Activated CD8-positive, alpha-beta T cell treated with anti-CD3 and anti-CD28 coated beads for 36 hours (primary cell): ENCODE measurements around the gene THOP1. TPM values are rescaled to one million over a fixed set of nuclear protein-coding genes. Genes with fewer than 3 reads are reported as not detected.
A peak's percentile ranks its signal among the peaks of the same experiment; 100 is the strongest.

ENCODE experiments used
- ATAC-seq: fragments of 200-7000 bp; cut with Tn5 transposase; one replicate; pipeline ENCODE4 v1.10.0; 2021; ENCODE audit warnings: mild to moderate bottlenecking, moderate library complexity
- CTCF ChIA-PET: fragments of 350-600 bp; sonication (Branson Sonifier 250); formaldehyde crosslinking; loops from one replicate; lab custom pipeline; 2021; ENCODE audit warnings: antibody characterized with exemption; lab: Charles Lee
- POLR2A ChIA-PET: fragments of 350-600 bp; sonication (Branson Sonifier 250); formaldehyde crosslinking; loops from one replicate; lab custom pipeline; 2021; ENCODE audit warnings: antibody characterized with exemption; lab: Charles Lee
- DNase-seq: peaks from one replicate; pipeline ENCODE4 v3.0.0-alpha.2; 2020
- H3K27ac Mint-ChIP-seq: one replicate; pipeline ENCODE4 v1.8.0; 2021; ENCODE audit warnings: mild to moderate bottlenecking, mixed read lengths
- H3K27me3 Mint-ChIP-seq: one replicate; pipeline ENCODE4 v1.8.0; 2021; ENCODE audit warnings: mixed read lengths
- H3K36me3 Mint-ChIP-seq: one replicate; pipeline ENCODE4 v1.8.0; 2021; ENCODE audit warnings: low read depth, mixed read lengths
- H3K4me1 Mint-ChIP-seq: one replicate; pipeline ENCODE4 v1.8.0; 2021; ENCODE audit warnings: low read depth, mixed read lengths
- H3K4me3 Mint-ChIP-seq: one replicate; pipeline ENCODE4 v1.8.0; 2021; ENCODE audit warnings: mild to moderate bottlenecking, moderate library complexity, mixed read lengths
- H3K9me3 Mint-ChIP-seq: one replicate; pipeline ENCODE4 v1.8.0; 2021; ENCODE audit warnings: mixed read lengths
- CTCF ChIP-seq: fragments of 200-600 bp; IDR thresholded peaks from one replicate; pipeline ENCODE4 v1.8.0; 2022; ENCODE audit warnings: antibody characterized with exemption, mild to moderate bottlenecking
- intact Hi-C: fragments of 100-400 bp; cut with micrococcal nuclease; formaldehyde crosslinking; loops from one replicate; pipeline ENCODE4 v1.10.0; 2022
- total RNA-seq, 2 experiments: library from RNA; stranded (reverse); gene quantifications; one replicate each; pipeline ENCODE4 v1.2.3, GENCODE V29; 2021

The THOP1 gene
- total RNA-seq, 2 experiments from 2014 or later = 157 to 158 TPM

- POLR2A ChIA-PET = interaction anchor here (0.9 kb wide), 1 partner anchor 33 kb away, joined by 4 read pairs; no protein-coding TSS in a partner anchor
- Mint-ChIP-seq H3K9me3 (no peaks in the 10 kb centered on the region), H3K27me3 (no peaks in the 10 kb centered on the region), H3K27ac (peak within 1 kb of the TSS; percentile 57), H3K4me1 (peaks cover 5% of the 10 kb centered on the region), H3K4me3 (peak within 1 kb of the TSS; percentile 84), H3K36me3 (no peaks in the 10 kb centered on the region)
- CTCF ChIA-PET = interaction anchor here (0.6 to 2.0 kb wide), 11 partner anchors 16 to 172 kb away, joined by 3 to 8 read pairs (median 4); partner anchors contain the start of genes THOP1 and ZNF555
- peak; percentile 98 for TF ChIP-seq CTCF
- intact Hi-C loops = no loop called here
- DNase-seq (peak; percentile 99), ATAC-seq (peak; percentile 98)
Observed at GRCh38 chr19:2819540-2820111, 34.3 kb downstream of the THOP1 start, which contains the start of gene ZNF554. Gene ZNF554 (plus strand): TSS chr19:2819868. CDS start chr19:2820072, 204 bp downstream.

- no peaks in the 10 kb centered on the region for H3K9me3 Mint-ChIP-seq
- no peaks in the 10 kb centered on the region for H3K27me3 Mint-ChIP-seq
- H3K4me1 Mint-ChIP-seq = peaks cover 5% of the 10 kb centered on the region
- CTCF ChIA-PET = interaction anchor here (0.5 to 2.0 kb wide), 10 partner anchors 21 to 172 kb away, joined by 3 to 8 read pairs (median 4); partner anchors contain the start of genes THOP1 and ZNF555
- POLR2A ChIA-PET = interaction anchor here (0.9 kb wide), 1 partner anchor 34 kb away, joined by 4 read pairs; no protein-coding TSS in a partner anchor
- peak overlapping the region; percentile 57 for H3K27ac Mint-ChIP-seq
- peak; percentile 11 for ATAC-seq
- peak overlapping the region; percentile 84 for H3K4me3 Mint-ChIP-seq
- peak; percentile 21 for DNase-seq
- TF ChIP-seq CTCF = no peak
- intact Hi-C loops = no loop called here
- no peaks in the 10 kb centered on the region for H3K36me3 Mint-ChIP-seq
Observed at GRCh38 chr19:2820112-2820702, 34.9 kb downstream of the THOP1 start.

- ATAC-seq (no peak), DNase-seq (no peak)
- ChIA-PET POLR2A (interaction anchor here (0.9 kb wide), 1 partner anchor 40 kb away, joined by 3 read pairs; the partner anchor contains the start of gene SGTA), CTCF (interaction anchor here (1.0 kb wide), 1 partner anchor 175 kb away, joined by 3 read pairs; no protein-coding TSS in a partner anchor)
- H3K27ac Mint-ChIP-seq = no peak overlapping the region
- no peak for TF ChIP-seq CTCF
- intact Hi-C loops = no loop called here
- H3K27me3 Mint-ChIP-seq = no peaks in the 10 kb centered on the region
- no peak overlapping the region for H3K4me3 Mint-ChIP-seq
- H3K9me3 Mint-ChIP-seq = peaks cover 2% of the 10 kb centered on the region
- peaks cover 8% of the 10 kb centered on the region for H3K36me3 Mint-ChIP-seq
- H3K4me1 Mint-ChIP-seq = peaks cover 5% of the 10 kb centered on the region
Observed at GRCh38 chr19:2822846-2823245, 37.5 kb downstream of the THOP1 start.

GRCh38 chr19:2823646-2824045 is 38.3 kb downstream of the THOP1 start:
- Mint-ChIP-seq H3K27ac (no peak overlapping the region), H3K9me3 (peaks cover 2% of the 10 kb centered on the region), H3K27me3 (no peaks in the 10 kb centered on the region), H3K4me3 (no peak overlapping the region), H3K4me1 (peaks cover 5% of the 10 kb centered on the region), H3K36me3 (peaks cover 16% of the 10 kb centered on the region)
- DNase-seq = no peak
- POLR2A ChIA-PET = no interaction called here
- no peak for ATAC-seq
- CTCF ChIA-PET = no interaction called here
- intact Hi-C loops = no loop called here
- no peak for TF ChIP-seq CTCF

GRCh38 chr19:2824129-2824528 is 38.8 kb downstream of the THOP1 start:
- Mint-ChIP-seq H3K4me1 (peaks cover 5% of the 10 kb centered on the region), H3K36me3 (peaks cover 18% of the 10 kb centered on the region), H3K9me3 (peaks cover 2% of the 10 kb centered on the region), H3K27ac (no peak overlapping the region), H3K4me3 (no peak overlapping the region), H3K27me3 (no peaks in the 10 kb centered on the region)
- no peak for ATAC-seq
- DNase-seq = no peak
- intact Hi-C loops = no loop called here
- ChIA-PET POLR2A (no interaction called here), CTCF (interaction anchor here (1.8 kb wide), 1 partner anchor 176 kb away, joined by 6 read pairs; no protein-coding TSS in a partner anchor)
- no peak for TF ChIP-seq CTCF
